HG02798 (cell line): ENCODE measurements around the gene ATP2C2.
"Not testable (repeated sequence)": the region's sequence is repeated elsewhere in the genome, so short reads cannot be mapped to it uniquely, and the experiment has no call there.

Source experiments
- ATAC-seq: cut with Tn5 transposase; IDR thresholded peaks from one replicate; pipeline ENCODE4 v1.9.1; 2021; ENCODE audit warnings: mild to moderate bottlenecking; ENCODE audit not compliant: unreplicated experiment, poor library complexity

Gene ATP2C2

GRCh38 chr16:84339311-84339710 lies 29.0 kb upstream of the ATP2C2 start:
- ATAC-seq, result no peak

DNA sequence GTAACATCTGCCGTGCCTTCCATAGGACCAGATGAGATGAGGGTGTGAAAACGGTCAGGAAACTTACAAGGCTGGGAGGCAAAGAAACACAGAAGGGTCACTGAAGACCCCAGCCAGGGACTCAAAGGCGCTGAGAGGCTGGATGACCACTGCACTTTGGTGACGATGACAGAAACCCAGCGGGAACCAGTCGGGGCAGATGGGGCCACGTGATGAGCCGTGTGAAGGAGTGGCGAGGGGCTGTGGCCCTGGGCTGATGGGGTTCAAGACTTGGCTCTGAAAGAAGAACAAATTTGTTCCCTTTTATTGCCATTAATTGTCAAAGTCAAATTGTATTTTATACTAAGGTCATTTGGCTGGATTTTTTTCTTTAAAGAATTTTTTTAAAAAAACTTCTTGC lies 28.6 kb upstream of the ATP2C2 start:
- no peak for ATAC-seq

- ATAC-seq, result no peak
Measured at GRCh38 chr16:84340325-84341040, 27.9 kb upstream of the ATP2C2 start.

- no peak for ATAC-seq
Measured at GRCh38 chr16:84341528-84342295, 26.6 kb upstream of the ATP2C2 start.

GRCh38 chr16:84343800-84344199 lies 24.5 kb upstream of the ATP2C2 start:
- ATAC-seq, result not testable (repeated sequence)

DNA sequence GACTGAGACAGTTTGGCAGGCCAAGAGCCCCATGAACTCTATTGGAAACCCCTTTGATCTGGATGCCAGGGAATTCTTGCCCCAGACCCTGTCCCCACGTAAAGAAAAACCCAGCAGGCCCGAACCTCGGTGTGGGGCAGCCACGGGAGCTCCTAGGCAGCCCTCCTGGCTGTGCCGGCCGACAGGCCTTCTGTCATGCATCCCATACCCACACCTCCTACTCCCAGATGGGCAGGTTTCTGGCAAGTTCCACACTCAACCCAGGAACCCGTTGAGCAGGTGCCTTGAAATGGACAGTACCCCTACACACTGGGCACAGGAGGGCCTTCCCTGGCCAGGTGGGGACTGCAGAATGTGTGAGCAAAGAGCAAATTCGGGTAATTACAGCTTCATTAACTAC lies 23.6 kb upstream of the ATP2C2 start:
- no peak for ATAC-seq

DNA sequence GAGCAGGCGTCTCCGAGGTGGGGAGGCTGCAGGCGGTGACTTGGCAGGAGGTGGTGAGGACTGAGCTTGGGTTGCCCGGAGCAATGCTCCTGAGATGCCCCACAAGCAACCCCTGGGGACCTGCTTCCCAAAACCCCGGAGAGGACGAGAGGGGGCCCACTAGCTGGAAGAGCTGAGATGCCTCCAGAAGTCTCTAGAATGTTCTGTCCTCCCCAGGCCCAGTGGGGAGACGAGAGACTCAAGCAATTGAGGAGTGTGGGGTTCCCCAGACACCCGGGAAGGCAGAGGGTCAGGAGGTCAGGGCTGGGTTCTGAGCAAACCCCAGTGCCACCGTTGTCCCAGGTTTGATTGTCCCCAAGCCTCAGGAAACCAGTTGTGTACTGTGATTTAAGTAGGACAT lies 21.2 kb upstream of the ATP2C2 start:
- no peak for ATAC-seq

- no peak for ATAC-seq
Measured at GRCh38 chr16:84348386-84348888, 19.9 kb upstream of the ATP2C2 start.

GRCh38 chr16:84349862-84350684 lies 18.3 kb upstream of the ATP2C2 start:
- ATAC-seq, result no peak

DNA sequence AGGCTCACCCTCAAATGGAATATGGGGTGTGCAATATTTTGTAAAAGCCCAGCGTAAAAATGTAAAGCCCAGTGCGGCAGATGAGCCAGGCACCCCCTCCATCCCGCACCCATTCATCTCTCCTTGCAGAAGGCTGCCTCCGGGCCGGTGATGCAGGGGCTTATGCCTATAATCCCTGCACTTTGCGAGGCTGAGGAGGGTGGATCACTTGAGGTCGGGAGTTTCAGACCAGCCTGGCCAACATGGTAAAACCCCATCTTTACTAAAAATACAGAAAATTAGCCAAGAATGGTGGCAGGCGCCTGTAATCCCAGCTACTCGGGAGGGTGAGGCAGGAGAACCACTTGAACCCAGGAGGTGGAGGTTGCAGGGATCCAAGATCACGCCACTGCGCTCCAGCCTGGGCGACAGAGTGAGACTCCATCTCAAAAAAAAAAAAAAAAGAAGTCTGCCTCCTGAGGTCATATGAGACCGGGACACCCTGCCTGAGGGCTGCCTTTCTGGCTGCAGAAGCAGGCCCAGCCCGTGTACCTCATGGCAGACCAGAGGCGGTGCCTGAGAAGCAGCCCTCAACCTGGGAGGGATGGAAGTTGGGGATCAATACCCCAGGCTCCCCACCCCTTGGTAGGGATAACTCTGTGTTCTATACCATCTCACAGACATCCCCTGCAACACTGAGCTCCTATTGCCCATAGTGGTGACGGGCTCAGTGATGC lies 17.5 kb upstream of the ATP2C2 start:
- ATAC-seq, result no peak

- no peak for ATAC-seq
Measured at GRCh38 chr16:84351630-84352029, 16.7 kb upstream of the ATP2C2 start.

GRCh38 chr16:84354306-84354705 lies 14.0 kb upstream of the ATP2C2 start:
- no peak for ATAC-seq

- no peak for ATAC-seq
Measured at GRCh38 chr16:84355149-84355548, 13.2 kb upstream of the ATP2C2 start.

GRCh38 chr16:84356176-84356575 lies 12.2 kb upstream of the ATP2C2 start:
- no peak for ATAC-seq

DNA sequence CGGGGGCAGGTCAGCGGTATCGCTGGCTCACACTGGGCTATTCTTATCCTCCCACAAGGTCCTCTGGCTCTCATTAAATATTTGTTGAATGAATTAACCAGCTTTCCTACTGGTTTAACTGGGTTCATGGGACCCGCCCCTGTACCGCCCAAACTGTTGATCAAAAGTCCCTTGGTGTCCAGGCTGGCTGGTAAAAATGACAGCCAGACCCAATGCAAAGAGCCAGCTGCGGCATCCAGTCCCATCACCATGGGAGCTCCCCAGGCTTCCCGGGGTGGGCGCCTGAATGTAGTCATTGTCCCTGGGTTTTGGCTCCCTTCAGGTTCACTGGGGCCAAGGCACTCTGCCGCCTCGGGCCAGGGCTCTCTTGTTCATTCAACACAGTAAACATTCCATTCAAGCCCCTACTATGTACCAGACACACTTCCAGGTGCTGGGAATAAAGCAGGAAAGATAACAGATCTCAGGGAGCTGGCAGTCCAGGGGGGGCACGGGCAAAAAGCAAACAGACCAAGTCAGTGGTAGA lies 11.7 kb upstream of the ATP2C2 start:
- ATAC-seq, result no peak

DNA sequence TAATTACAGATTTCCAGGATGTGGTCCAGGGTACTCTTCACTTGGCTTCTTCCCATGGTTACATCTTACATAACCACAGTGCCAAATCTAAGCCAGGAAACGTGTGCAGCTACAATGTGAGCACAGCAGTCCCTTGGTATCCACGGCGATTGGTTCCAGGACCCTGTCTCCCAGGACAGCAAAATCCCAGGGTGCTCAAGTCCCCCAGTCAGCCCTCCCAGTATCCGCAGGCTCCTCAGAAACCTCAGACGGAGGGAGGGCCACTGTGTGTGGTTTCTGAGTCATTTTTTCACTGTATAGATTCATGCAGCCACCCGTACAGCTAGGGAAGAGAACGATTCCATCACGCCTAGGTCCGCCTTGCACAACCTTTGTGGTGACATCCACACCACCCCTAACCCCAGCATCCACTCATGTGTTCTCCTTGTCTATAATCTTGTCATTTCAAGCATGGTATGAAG lies 11.1 kb upstream of the ATP2C2 start:
- no peak for ATAC-seq

DNA sequence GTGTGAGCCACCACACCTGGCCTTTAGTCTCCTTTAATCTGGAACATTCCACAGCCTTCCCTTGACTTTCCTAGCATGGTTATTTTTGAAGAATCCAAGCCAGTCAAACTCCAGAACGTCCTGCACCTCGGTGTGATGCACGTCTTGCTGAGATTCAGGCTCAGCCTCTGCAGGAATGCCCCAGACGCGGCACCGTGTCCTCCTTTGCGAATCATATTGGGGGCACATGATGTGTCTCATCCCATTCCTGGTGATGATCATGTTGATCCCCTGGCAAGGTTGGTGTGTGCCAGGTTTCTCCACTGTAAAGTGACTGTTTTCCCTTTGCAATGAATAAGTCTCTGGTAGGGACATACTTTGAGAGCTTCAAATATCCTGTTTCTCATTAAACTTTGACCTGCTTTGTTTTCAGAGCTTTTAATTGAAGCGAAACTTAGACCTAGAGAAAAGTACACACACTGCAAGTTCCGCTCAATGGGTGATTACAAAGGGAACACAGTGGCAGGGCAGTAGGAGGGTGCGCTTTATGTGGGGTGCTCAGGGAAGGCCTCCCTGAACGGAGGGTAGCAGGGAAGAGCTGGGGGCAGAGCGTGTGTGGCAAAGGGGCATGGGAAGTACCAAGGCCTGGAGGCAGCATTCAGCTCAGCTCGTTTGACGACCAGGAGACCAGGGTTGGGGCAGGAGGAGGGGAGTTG lies 9.6 kb upstream of the ATP2C2 start:
- no peak for ATAC-seq

GRCh38 chr16:84359326-84359725 lies 9.0 kb upstream of the ATP2C2 start:
- no peak for ATAC-seq

DNA sequence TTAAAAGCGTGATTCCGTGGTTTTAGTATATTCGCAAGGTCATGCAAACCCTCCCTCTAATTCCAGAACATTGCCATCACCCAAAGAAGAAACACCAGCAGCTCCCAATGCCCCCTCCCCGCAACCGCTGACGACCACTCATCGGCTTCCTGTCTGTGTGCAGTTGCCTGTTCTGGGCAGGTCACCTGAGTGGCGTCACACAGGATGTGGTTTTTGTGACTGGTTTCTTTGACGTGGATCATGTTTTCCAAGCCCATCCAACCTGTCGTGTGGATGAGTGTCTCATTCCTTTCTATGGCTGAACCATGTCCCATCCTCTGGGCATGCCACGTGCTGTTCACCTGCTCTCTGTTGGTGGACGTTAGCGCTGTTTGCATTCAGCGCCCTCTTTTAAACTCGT lies 8.2 kb upstream of the ATP2C2 start:
- ATAC-seq, result no peak
